RCC 7860 (cell line): ENCODE results near the gene TMPRSS3.

ENCODE experiments used
- DNase-seq: peaks from one replicate; pipeline ENCODE4 v3.0.0-alpha.2; 2015; ENCODE audit warnings: low spot score
- FAIRE-seq: peaks from 2 replicates; lab custom pipeline; 2012; peaks lifted over from hg19 to GRCh38; lab: Jason Lieb, UNC

The TMPRSS3 gene

DNA sequence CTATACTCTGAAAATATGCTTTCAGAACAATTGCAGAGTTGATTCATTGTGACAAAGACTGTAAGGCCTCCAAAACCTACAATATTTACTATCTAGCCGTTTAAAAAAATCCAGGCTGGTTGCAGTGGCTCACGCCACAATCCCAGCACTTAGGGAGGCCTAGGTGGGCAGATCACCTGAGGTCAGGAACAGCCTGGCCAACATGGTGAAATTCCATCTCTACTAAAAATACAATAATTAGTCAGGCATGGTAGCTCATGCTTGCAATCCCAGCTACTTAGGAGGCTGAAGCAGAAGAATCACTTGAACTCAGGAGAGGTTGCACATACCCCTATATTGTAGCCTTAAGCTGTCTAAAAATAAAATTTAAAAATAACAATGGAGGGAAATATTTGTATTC is 39.8 kb downstream of the TMPRSS3 start:
- FAIRE-seq (no peak), DNase-seq (no peak)

DNA sequence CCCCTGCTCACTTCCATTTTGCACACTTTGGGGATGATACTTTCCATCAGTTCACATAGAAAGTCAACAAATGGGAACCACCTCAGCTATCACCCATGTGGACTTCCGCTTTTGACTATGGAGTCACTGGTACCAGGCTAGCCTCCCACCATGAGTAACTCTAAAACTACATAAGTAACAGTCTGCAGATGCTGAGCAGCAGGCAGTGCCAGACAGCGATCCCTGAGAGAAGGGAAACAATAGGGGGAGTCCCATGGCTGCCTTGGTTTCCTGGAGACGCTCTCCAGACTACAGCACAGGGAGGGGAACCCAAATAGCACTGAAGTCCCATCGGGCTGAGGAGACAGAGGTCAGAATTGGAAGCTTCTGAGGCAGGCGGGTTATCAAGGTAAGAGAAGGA is 42.2 kb downstream of the TMPRSS3 start:
- no peak for FAIRE-seq
- no peak for DNase-seq

DNA sequence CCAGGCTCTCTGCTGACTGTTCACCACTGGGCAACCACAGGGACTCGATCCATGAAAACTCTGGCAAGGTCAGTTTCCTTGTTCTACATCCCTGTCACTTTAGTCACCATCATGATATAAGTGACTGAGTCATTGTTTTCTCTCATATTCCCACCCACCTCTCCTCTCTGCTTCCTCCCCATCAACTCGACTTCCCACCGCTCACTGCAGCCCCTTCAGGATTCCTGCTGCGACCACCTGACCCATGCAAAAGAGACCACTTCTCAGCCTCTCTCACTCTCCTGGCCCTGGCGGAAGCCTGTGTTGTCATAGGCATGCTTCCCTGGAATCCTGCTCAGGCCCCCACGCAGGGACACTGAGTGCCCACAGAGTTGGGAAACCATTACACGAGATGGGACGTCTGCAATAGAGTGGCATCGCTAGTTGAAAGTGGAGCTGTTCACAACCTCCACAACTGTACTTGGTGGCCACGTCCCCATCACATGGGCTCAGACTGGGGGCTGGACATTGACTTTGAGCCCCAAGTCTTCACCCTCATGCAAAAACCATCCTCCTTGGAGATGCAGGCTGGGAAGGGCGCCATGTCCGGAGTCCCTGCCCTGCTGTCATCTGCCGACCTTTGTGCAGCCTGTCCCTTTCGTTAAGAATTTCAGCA is 43.3 kb downstream of the TMPRSS3 start:
- FAIRE-seq = no peak
- DNase-seq = no peak

DNA sequence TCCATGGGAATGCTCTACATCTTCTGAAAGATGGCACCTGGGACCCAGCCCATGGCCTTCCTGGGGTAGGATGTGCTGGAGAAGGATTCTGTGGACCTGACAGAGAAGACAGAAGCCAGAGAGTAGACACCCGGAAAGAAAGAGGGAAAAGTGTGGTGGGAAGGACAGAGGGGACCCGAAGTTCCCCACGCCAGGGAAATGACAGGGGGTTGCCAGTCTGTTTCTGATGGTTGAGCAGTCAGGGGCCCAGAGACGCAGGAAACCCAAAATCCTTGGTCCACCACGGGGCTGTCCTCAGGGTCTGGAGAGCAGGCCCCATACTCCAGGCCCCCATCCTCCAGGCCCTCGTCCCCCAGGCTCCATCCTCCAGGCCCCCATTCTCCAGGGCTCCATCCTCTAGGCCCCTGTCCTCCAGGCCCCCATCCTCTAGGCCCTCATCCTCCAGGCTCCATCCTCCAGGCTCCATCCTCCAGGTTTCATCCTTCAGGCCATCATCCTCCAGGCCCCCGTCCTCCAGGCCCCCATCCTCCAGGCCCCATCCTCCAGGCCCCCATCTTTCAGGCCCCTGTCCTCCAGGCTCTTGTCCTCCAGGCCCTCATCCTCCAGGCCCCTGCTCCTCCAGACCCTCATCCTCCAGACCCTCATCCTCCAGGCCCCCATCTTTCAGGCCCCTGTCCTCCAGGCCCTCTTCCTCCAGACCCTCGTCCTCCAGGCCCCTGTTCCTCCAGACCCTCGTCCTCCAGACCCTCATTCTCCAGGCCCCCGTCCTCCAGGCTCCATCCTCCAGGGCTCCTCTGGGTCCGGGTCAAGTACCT is 44.0 kb downstream of the TMPRSS3 start:
- DNase-seq (no peak), FAIRE-seq (no peak)

GRCh38 chr21:42350927-42351426 is 44.9 kb downstream of the TMPRSS3 start, which contains the start of gene TFF2:
Gene TFF2, minus strand, starts transcription at chr21:42350994. Its CDS starts 37 bp downstream, at chr21:42350957.
- no peak for DNase-seq
- FAIRE-seq = no peak

GRCh38 chr21:42350318-42350910 is 45.4 kb downstream of the TMPRSS3 start:
- FAIRE-seq (no peak), DNase-seq (no peak)

GRCh38 chr21:42349420-42350317 is 46.2 kb downstream of the TMPRSS3 start:
- no peak for FAIRE-seq
- no peak for DNase-seq

DNA sequence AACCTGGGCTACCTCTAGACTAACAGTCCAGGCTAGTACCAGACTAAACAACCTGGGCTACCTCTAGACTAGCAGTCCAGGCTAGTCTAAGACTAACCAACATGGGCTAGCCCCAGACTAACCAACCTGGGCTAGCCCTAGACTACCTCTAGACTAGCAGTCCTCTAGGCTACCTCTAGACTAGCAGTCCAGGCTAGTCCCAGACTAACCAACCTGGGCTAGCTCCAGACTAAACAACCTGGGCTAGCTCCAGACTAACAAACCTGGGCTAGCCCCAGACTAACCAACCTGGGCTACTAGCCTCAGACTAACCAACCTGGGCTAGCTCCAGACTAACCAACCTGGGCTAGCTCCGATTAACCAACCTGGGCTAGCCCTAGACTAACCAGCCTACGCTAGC is 47.1 kb downstream of the TMPRSS3 start:
- no peak for DNase-seq
- no peak for FAIRE-seq

DNA sequence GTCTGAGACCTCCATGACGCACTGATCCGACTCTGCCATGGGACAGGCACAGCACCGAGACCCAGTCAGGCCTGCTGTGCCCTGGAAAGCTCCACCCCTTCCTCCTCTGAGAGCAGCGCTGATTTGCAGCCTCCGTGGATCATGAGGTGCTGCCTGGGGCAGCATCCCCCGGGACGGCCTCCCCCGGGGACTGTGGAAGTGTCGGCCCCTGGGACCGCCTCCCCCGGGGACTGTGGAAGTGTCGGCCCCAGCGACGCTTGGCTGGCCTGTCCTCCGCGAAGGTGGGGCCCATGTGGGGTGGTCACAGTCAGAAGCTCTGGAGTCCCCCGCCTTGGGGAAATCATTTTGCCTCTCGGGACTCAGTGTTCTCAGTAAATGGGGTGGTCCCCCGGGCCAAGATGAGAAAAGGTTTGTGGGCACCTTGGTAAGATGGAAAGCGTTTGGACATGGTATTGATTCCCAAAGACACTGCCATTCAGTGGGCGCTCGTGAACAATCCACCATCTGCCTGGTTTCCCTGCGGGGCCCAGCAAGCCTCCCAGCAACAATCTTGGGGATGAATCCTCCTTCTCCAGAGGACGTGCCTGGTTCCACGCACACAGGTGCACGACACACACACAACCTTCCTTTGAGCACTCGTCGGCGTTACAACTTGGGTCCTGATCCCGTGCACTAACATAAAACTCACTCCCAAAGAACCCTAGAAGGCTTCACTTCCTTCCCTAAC is 48.1 kb downstream of the TMPRSS3 start:
- FAIRE-seq = no peak
- DNase-seq = no peak

DNA sequence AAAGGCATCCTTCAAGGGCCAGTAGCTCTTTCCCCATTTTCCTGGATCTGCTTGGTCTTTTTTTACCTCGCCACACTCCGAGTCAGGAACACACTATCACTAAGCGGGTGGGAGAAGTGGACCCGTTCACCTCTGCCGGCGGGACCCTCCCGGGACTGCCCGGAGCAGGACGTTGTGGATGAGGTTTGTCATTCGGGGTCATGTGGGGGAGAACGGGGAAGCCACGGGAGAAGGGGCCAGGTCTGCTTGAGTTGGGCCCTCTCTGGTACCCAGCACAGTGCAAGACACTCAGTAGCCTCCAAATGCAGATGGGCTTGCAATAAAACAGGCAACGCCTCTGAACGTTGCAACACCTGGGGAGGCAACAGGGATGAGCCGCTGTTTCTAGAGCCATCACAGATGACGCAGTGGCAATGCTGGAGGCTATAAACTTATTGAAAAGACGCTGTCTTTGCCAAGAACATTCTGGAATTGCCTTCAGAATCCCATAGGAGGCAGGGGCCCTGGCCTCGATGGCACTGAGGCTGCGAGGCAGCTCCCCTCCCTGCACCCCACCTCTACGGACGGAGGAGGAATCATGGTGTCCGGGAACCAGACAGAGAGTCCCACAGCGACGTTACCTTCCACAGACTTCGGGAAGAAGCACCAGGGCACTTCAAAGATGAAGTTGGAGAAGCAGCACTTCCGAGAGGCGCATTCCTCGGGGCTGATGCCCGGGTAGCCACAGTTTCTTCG is 48.8 kb downstream of the TMPRSS3 start:
- no peak for FAIRE-seq

DNA sequence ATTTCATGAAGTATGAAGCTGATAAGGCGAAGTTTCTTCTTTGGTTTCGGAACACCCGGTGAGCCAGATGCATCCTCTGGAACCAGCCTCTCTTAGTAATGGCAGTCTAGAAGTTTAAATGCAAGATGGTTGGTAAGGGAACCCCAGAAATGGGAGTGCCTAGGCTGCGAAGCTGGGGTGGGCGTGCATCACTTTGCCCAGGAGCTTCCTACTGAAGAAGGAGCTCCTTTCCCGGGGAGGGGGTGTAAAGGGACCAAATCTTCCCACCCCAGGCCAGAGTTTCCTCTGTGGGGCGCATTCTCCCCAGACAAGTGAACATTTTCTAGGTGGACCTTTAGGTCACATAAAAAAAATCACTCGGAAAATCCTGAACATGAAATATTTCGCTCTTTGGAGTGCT is 49.4 kb downstream of the TMPRSS3 start:
- DNase-seq (no peak), FAIRE-seq (no peak)

More for the DNA sequence above, 48.8 kb downstream of the TMPRSS3 start:
- no peak for DNase-seq

DNA sequence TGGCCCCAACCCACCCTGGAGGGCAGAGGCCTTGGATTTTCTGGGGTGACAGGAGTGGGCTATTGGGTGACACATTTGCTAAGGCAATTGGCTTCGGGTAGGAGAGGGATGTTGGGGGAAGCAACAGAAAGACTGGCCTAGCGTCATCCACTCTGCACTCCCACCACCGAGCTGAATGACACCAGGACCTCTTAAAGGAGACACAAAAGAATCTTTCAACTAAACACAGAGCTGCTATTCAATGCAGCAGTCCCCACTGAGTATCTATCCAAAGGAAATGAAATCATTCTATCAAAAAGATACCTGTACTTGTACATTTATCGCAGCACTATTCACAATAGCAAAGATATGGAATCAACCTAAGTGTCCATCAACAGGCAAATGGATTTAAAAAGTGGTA is 51.2 kb downstream of the TMPRSS3 start:
- no peak for DNase-seq
- no peak for FAIRE-seq

DNA sequence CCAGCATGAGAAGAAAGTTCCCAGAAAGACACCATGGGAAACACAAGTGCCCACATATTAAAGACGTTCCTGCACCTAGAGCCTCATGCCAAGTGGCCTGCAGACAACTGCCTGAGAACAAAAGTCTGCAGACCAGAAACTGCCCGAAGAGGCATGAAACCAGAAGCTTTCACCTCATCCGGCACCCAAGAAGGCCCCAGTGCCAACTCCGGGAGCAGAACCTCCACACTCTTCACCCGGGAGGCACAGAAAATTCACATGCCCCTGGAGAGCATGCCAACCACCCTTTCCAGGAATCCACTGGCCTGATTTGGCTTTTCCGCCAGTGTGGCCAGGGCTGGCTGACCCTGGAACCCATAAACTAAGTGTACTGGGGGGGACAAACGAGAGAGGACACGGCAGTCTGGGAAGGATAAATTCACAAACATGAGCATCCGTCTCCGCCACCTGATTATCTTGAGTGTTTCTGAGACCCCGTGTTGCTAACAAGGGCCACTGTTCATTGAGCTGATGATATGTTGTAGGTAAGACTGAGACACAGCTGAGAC is 51.8 kb downstream of the TMPRSS3 start:
- DNase-seq = no peak
- no peak for FAIRE-seq

DNA sequence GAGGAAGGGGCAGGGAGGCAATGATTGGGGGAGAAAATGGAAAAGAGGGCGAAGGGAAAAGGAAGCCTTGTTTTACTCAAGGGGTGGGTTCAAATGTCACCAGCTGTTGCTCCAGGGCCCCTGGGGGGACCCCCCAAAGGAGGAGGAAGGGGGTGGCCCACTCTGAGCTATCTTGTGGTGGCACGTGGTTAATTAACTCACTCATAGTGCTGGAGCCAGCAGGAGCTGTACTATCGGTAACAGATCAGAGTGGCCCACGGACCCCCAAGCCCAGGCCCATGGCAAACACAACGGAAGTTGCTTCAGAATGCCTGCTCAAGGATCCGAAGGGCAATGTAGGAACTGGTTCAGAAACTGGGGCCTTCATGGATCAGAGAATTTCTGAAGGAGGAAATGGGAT is 52.3 kb downstream of the TMPRSS3 start:
- DNase-seq (no peak), FAIRE-seq (no peak)

DNA sequence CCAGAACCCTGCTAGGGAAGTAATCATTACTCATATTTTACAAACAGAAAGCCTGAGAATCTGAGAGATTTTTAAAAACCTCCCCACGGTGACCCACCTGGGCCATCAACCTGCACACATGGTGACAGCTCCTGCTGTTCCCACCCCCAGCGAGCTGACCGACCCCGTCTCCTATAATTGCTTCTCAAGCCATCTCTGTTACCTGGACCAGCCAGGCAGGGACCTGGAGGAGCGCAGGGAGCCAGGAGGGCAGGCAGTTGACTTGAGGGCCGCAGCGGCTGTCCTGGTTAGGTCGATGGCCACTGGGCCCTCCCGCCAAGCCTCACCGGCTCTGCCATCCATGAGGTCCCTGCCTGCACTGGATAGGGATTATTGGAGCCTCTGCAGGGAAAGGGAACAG is 52.8 kb downstream of the TMPRSS3 start:
- FAIRE-seq = no peak

GRCh38 chr21:42341776-42342542 is 53.9 kb downstream of the TMPRSS3 start:
- no peak for DNase-seq
- FAIRE-seq = no peak

More for the DNA sequence above, 52.8 kb downstream of the TMPRSS3 start:
- DNase-seq = no peak

DNA sequence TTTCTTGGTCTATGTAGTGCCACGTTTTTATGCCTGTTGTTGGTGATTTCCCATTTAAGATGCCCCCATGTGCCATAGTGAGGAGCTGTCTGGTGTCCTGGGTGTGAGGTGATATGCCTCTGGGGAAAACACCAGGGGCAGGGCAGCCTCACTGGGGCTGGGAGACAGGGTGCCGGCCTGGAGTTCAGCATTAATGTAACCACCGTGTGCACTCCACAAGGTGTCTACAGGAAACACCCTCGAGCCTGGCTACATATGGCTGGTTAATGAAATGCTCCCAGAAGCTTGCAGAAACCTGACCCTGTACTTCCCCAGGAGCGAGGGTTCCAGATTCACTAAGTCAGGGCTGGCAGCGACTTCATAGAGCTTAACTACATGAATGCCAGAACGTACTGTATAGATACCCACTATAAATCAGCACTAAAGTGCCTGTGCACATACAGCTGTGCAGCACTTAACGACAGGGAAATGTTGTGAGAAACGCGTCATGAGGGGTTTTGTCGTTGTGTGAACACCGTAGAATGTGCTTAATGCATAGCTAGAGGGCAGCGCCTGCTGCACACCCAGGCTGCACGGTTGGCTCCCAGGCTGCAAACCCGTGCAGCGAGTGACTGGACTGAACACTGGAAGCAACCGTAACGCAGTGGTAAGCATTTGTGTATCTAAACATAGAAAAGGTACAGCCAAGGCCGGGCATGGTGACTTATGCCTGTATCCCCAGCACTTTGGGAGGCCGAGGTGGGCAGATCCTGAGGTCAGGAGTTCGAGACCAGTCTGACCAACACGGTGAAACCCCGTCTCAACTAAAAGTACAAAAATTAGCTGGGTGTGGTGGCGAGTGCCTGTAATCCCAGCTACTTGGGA is 55.4 kb downstream of the TMPRSS3 start:
- FAIRE-seq = no peak
- no peak for DNase-seq
